SU-DHL-6 (cell line): Measurements from ENCODE around the gene DYNLRB1.

Source experiments
- H2AFZ ChIP-seq: fragments of 200-600 bp; sonication (generic); 2 replicates; pipeline ENCODE4 v1.6.1; 2014; ENCODE audit warnings: low read depth, mild to moderate bottlenecking, moderate library complexity, mixed read lengths, antibody characterized with exemption, low read length; ENCODE audit not compliant: severe bottlenecking
- H3F3A ChIP-seq: fragments of 200-600 bp; shearing (Covaris generic); 2 replicates; pipeline ENCODE4 v1.6.0; 2016; ENCODE audit warnings: antibody characterized with exemption, mild to moderate bottlenecking; ENCODE audit not compliant: insufficient read depth
- H3K27ac ChIP-seq: fragments of 200-600 bp; sonication (generic); 2 replicates; pipeline ENCODE4 v1.5.1; 2016; ENCODE audit warnings: low read depth, mild to moderate bottlenecking, low read length, moderate library complexity, mixed read lengths
- H3K27me3 ChIP-seq: fragments of 200-600 bp; sonication (generic), shearing (Covaris generic); 2 replicates; pipeline ENCODE4 v1.6.0; 2014; ENCODE audit warnings: mild to moderate bottlenecking, low read length
- H3K36me3 ChIP-seq: fragments of 200-600 bp; sonication (generic); 2 replicates; pipeline ENCODE4 v1.6.1; 2014; ENCODE audit warnings: mild to moderate bottlenecking, low read length, mixed read lengths
- H3K4me2 ChIP-seq: fragments of 300-600, 200-600 bp; shearing (Covaris generic), sonication (generic); 2 replicates; pipeline ENCODE4 v1.6.0; 2014; ENCODE audit warnings: low read length, low read depth, mild to moderate bottlenecking; ENCODE audit not compliant: poor library complexity, severe bottlenecking
- H3K4me3 ChIP-seq: fragments of 200-600 bp; sonication (generic); 2 replicates; pipeline ENCODE4 v1.5.1; 2014; ENCODE audit warnings: antibody characterized with exemption, low read length, mild to moderate bottlenecking, mixed read lengths; ENCODE audit not compliant: insufficient read depth, poor library complexity, severe bottlenecking
- H3K79me2 ChIP-seq: fragments of 200-600 bp; sonication (generic); 2 replicates; pipeline ENCODE4 v1.6.1; 2014; ENCODE audit warnings: mild to moderate bottlenecking, low read length, moderate library complexity; ENCODE audit not compliant: insufficient read depth
- H3K9ac ChIP-seq: fragments of 200-600 bp; sonication (generic); 2 replicates; pipeline ENCODE4 v1.7.0; 2014; ENCODE audit warnings: mild to moderate bottlenecking, low read length
- H3K9me2 ChIP-seq: fragments of 200-600 bp; sonication (generic); replicated peaks from 2 replicates; pipeline ENCODE4 v1.6.1; 2014; ENCODE audit warnings: low read length; ENCODE audit not compliant: insufficient read depth
- H3K9me3 ChIP-seq: fragments of 200-600 bp; sonication (generic); 2 replicates; pipeline ENCODE4 v1.6.1; 2014; ENCODE audit warnings: low read length, mixed read lengths; ENCODE audit not compliant: insufficient read depth
- H4K20me1 ChIP-seq: fragments of 200-600 bp; sonication (generic); 2 replicates; pipeline ENCODE4 v1.6.1; 2014; ENCODE audit warnings: low read depth, mild to moderate bottlenecking, antibody characterized with exemption, low read length, moderate library complexity, mixed read lengths
- CTCF ChIP-seq: fragments of 200-600 bp; sonication (generic); IDR thresholded peaks from one replicate; pipeline ENCODE4 v1.5.1; 2017; ENCODE audit warnings: antibody characterized with exemption, mild to moderate bottlenecking, low read length, moderate library complexity; ENCODE audit not compliant: insufficient read depth, poor library complexity, severe bottlenecking
- EZH2phosphoT487 ChIP-seq: fragments of 200-600 bp; sonication (generic), shearing (Covaris generic); conservative IDR thresholded peaks from 2 replicates; pipeline ENCODE4 v1.6.1; 2018; ENCODE audit warnings: mild to moderate bottlenecking, antibody characterized with exemption, low read length, moderate library complexity, mixed read lengths

The DYNLRB1 gene

GRCh38 chr20:34543463-34544056, 27.3 kb downstream of the DYNLRB1 start:
- TF ChIP-seq CTCF (no peak), EZH2phosphoT487 (no peak)
- Histone ChIP-seq H3K4me2 (no peak overlapping the region), H3K4me3 (no peak overlapping the region), H3K27me3 (no peaks in the 10 kb centered on the region), H3K9me2 (no peaks in the 10 kb centered on the region), H2AFZ (no peak overlapping the region), H3F3A (no peaks in the 10 kb centered on the region), H3K27ac (no peak overlapping the region), H3K36me3 (peaks cover 2% of the 10 kb centered on the region; the same call in 1 of the 2 replicates), H3K9me3 (no peaks in the 10 kb centered on the region), H3K9ac (no peak overlapping the region), H4K20me1 (no peaks in the 10 kb centered on the region), H3K79me2 (no peaks in the 10 kb centered on the region)

DNA sequence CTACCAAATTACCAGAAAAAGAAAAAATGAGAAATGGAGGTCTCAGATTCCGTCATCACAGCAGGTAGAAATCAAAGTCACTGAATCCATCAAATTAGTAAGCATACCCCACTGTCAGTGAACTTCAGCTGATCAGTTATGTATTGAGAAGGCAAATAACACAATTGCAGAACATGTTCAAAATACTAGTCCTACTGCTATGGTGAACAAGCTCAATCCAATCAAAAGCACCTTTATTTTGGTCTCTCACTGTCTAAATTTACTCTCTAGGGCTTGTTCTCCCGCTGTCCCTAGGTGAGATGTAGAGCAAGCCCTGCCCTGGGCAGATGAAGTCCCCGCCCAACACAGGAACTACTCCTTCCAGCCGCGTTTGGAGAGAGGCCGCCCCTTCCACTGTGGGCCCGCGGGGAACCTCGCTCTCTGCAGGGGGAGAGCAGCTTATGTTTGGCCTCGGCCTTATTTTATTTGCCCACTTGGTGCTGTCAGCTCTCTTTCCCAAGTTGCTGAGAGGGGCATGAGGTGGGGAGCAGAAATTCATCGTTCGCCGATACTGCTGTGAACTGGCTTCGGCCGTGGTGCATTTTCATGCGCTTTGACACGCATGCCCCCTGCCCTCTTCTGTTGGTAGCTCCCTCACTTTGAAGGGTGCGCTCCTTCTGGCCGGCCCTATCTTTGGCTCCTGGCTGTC, 28.0 kb downstream of the DYNLRB1 start:
- Histone ChIP-seq H3K9ac (no peak overlapping the region), H3K4me3 (no peak overlapping the region), H3K9me2 (no peaks in the 10 kb centered on the region), H3K9me3 (no peaks in the 10 kb centered on the region), H3K79me2 (no peaks in the 10 kb centered on the region), H3K27ac (no peak overlapping the region), H3K4me2 (no peak overlapping the region), H3F3A (no peaks in the 10 kb centered on the region), H3K36me3 (peaks cover 2% of the 10 kb centered on the region; the same call in 1 of the 2 replicates), H4K20me1 (no peaks in the 10 kb centered on the region), H3K27me3 (no peaks in the 10 kb centered on the region), H2AFZ (no peak overlapping the region)
- TF ChIP-seq CTCF (no peak), EZH2phosphoT487 (no peak)

GRCh38 chr20:34546751-34547181, 30.5 kb downstream of the DYNLRB1 start:
- H3K4me3 ChIP-seq = no peak overlapping the region
- no peaks in the 10 kb centered on the region for H4K20me1 ChIP-seq
- no peaks in the 10 kb centered on the region for H3F3A ChIP-seq
- no peak overlapping the region for H3K9ac ChIP-seq
- TF ChIP-seq CTCF (no peak), EZH2phosphoT487 (no peak)
- H3K27ac ChIP-seq = no peak overlapping the region
- no peaks in the 10 kb centered on the region for H3K9me2 ChIP-seq
- no peaks in the 10 kb centered on the region for H3K36me3 ChIP-seq
- H3K9me3 ChIP-seq = no peaks in the 10 kb centered on the region
- no peaks in the 10 kb centered on the region for H3K27me3 ChIP-seq
- H3K79me2 ChIP-seq = no peaks in the 10 kb centered on the region
- no peak overlapping the region for H3K4me2 ChIP-seq
- no peak overlapping the region for H2AFZ ChIP-seq
